Ascending aorta (tissue), 2 donors: ENCODE results near the gene CLSTN2. TPM values are rescaled to one million over a fixed set of nuclear protein-coding genes. Genes with fewer than 3 reads are reported as not detected.

Experiments used
- DNase-seq, 2 donors: peaks; one replicate each; pipeline ENCODE4 v3.0.0-alpha.2; 2019; ENCODE audit warnings: low spot score in 2 of 2
- H3K27ac ChIP-seq, 2 donors: fragments of 200-600 bp; sonication (generic); one replicate each; pipeline ENCODE4 v1.5.1; 2016 to 2017; ENCODE audit warnings: mild to moderate bottlenecking in 1 of 2
- H3K27me3 ChIP-seq: fragments of 200-600 bp; sonication (generic); one replicate; pipeline ENCODE4 v1.5.1; 2017
- H3K36me3 ChIP-seq, 2 donors: fragments of 200-600 bp; sonication (generic); one replicate each; pipeline ENCODE4 v1.5.1; 2016
- H3K4me1 ChIP-seq, 2 donors: fragments of 200-600 bp; sonication (generic); one replicate each; pipeline ENCODE4 v1.5.1; 2016 to 2017; ENCODE audit warnings: mild to moderate bottlenecking in 1 of 2
- H3K4me3 ChIP-seq, 2 donors: fragments of 200-600 bp; sonication (generic); one replicate each; pipeline ENCODE4 v1.5.1; 2016 to 2017; ENCODE audit warnings: mild to moderate bottlenecking in 1 of 2
- H3K9me3 ChIP-seq, 2 donors: fragments of 200-600 bp; sonication (generic); one replicate each; pipeline ENCODE4 v1.5.1; 2016
- intact Hi-C: fragments of 100-400 bp; cut with DNase I; formaldehyde crosslinking; loops from one replicate; pipeline ENCODE4 v1.15.1; 2023
- total RNA-seq: library from RNA; depleted of rRNA; stranded (reverse); fragments of >200 nt; gene quantifications from one replicate; pipeline ENCODE4 v1.1.0, GENCODE V29; 2016
- TF ChIP-seq, protein P1 (sequence below), 3 experiments: fragments of 200-600 bp in 2 of 3; fragments of 450-650 bp in 1 of 3; sonication (generic) in 2 of 3; IDR thresholded peaks; one replicate each; pipeline ENCODE4 v1.5.1; 2016 to 2019; ENCODE audit warnings: antibody characterized with exemption in 3 of 3, mild to moderate bottlenecking in 1 of 3, moderate library complexity in 1 of 3

CLSTN2 gene
- total RNA-seq, 1 donor from 2014 or later = 65.8 TPM

- intact Hi-C loops = no loop called here
- Histone ChIP-seq H3K27me3 (no peaks in the 10 kb centered on the region), H3K27ac (no peak overlapping the region), H3K4me1 (no peaks in the 10 kb centered on the region), H3K4me3 (no peak overlapping the region), H3K36me3 (no peaks in the 10 kb centered on the region), H3K9me3 (no peaks in the 10 kb centered on the region)
- no peak for DNase-seq
- TF ChIP-seq, protein P1, sequence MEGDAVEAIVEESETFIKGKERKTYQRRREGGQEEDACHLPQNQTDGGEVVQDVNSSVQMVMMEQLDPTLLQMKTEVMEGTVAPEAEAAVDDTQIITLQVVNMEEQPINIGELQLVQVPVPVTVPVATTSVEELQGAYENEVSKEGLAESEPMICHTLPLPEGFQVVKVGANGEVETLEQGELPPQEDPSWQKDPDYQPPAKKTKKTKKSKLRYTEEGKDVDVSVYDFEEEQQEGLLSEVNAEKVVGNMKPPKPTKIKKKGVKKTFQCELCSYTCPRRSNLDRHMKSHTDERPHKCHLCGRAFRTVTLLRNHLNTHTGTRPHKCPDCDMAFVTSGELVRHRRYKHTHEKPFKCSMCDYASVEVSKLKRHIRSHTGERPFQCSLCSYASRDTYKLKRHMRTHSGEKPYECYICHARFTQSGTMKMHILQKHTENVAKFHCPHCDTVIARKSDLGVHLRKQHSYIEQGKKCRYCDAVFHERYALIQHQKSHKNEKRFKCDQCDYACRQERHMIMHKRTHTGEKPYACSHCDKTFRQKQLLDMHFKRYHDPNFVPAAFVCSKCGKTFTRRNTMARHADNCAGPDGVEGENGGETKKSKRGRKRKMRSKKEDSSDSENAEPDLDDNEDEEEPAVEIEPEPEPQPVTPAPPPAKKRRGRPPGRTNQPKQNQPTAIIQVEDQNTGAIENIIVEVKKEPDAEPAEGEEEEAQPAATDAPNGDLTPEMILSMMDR (IDR thresholded peaks at IDR 0.05) = no peak
Measured at GRCh38 chr3:140432229-140432669, 497.3 kb downstream of the CLSTN2 start.

GRCh38 chr3:140433431-140433830 lies 498.4 kb downstream of the CLSTN2 start:
- no peaks in the 10 kb centered on the region for H3K27me3 ChIP-seq
- no peaks in the 10 kb centered on the region for H3K36me3 ChIP-seq
- intact Hi-C loops = no loop called here
- H3K9me3 ChIP-seq = no peaks in the 10 kb centered on the region
- DNase-seq = no peak
- H3K4me3 ChIP-seq = no peak overlapping the region
- H3K4me1 ChIP-seq = no peaks in the 10 kb centered on the region
- TF ChIP-seq, protein P1 (IDR thresholded peaks at IDR 0.05) = no peak
- H3K27ac ChIP-seq = no peak overlapping the region

GRCh38 chr3:140434261-140434905 lies 499.4 kb downstream of the CLSTN2 start:
- no peak for DNase-seq
- intact Hi-C loops = no loop called here
- H3K4me1 ChIP-seq = no peaks in the 10 kb centered on the region
- no peaks in the 10 kb centered on the region for H3K9me3 ChIP-seq
- H3K4me3 ChIP-seq = no peak overlapping the region
- H3K27ac ChIP-seq = no peak overlapping the region
- no peaks in the 10 kb centered on the region for H3K27me3 ChIP-seq
- H3K36me3 ChIP-seq = no peaks in the 10 kb centered on the region
- TF ChIP-seq, protein P1 (IDR thresholded peaks at IDR 0.05) = no peak

DNA sequence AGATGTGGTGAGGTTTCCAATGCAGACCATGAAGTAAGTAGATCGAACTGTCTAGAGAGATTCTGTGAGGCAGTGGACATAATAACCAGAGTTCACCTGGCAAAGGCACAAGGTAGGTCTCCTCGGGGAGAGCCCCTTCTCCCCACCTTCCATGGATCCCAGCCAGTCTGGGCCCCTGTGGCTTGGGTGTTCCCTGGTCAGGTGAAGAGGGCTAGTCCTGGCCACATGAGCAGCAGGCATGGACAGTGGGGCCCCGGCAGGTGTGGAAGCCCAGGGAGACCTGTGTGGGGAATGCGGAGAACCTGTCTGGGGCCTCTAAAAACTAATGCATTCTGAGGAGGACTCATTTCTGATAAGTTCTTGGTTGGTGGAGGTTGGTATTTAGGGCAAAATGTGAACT lies 501.4 kb downstream of the CLSTN2 start:
- Histone ChIP-seq H3K4me1 (no peaks in the 10 kb centered on the region), H3K36me3 (no peaks in the 10 kb centered on the region), H3K4me3 (no peak overlapping the region), H3K27ac (no peak overlapping the region), H3K27me3 (no peaks in the 10 kb centered on the region), H3K9me3 (no peaks in the 10 kb centered on the region)
- TF ChIP-seq, protein P1 (IDR thresholded peaks at IDR 0.05) = no peak
- no peak for DNase-seq
- intact Hi-C loops = no loop called here

- intact Hi-C loops = no loop called here
- no peaks in the 10 kb centered on the region for H3K9me3 ChIP-seq
- no peaks in the 10 kb centered on the region for H3K4me1 ChIP-seq
- TF ChIP-seq, protein P1 (IDR thresholded peaks at IDR 0.05) = no peak
- no peak overlapping the region for H3K4me3 ChIP-seq
- no peak for DNase-seq
- no peaks in the 10 kb centered on the region for H3K36me3 ChIP-seq
- peak overlapping the region in 1 of 2 donors; percentile 46 for H3K27ac ChIP-seq
- H3K27me3 ChIP-seq = no peaks in the 10 kb centered on the region
Measured at GRCh38 chr3:140438736-140439470, 503.9 kb downstream of the CLSTN2 start.
